ENCODE results near the gene TOX2.

TOX2 gene

GRCh38 chr20:43996240-43996930 lies 81.7 kb downstream of the TOX2 start:
- H3K4me1 ChIP-seq (ENCODE audit: control insufficient read depth, low read depth, low read length): no peaks in the 10 kb centered on the region
- H3K4me3 ChIP-seq (ENCODE audit: low read length): no peak overlapping the region
- H3K9me3 ChIP-seq (ENCODE audit: control insufficient read depth, low read depth, low read length): no peaks in the 10 kb centered on the region
- no peaks in the 10 kb centered on the region for H3K36me3 ChIP-seq (ENCODE audit: control insufficient read depth, low read depth, low read length)
- no peak overlapping the region for H3K9ac ChIP-seq (ENCODE audit: low read length)
- no peak overlapping the region for H3K27ac ChIP-seq (ENCODE audit: low read length)
- no peaks in the 10 kb centered on the region for H3K27me3 ChIP-seq (ENCODE audit: control insufficient read depth, insufficient read depth, low read length)

GRCh38 chr20:43999848-44000247 lies 85.2 kb downstream of the TOX2 start:
- no peaks in the 10 kb centered on the region for H3K9me3 ChIP-seq (ENCODE audit: control insufficient read depth, low read depth, low read length)
- H3K9ac ChIP-seq (ENCODE audit: low read length): no peak overlapping the region
- no peak overlapping the region for H3K27ac ChIP-seq (ENCODE audit: low read length)
- no peaks in the 10 kb centered on the region for H3K36me3 ChIP-seq (ENCODE audit: control insufficient read depth, low read depth, low read length)
- no peaks in the 10 kb centered on the region for H3K4me1 ChIP-seq (ENCODE audit: control insufficient read depth, low read depth, low read length)
- no peak overlapping the region for H3K4me3 ChIP-seq (ENCODE audit: low read length)
- H3K27me3 ChIP-seq (ENCODE audit: control insufficient read depth, insufficient read depth, low read length): no peaks in the 10 kb centered on the region

- no peak overlapping the region for H3K27ac ChIP-seq (ENCODE audit: low read length)
- no peaks in the 10 kb centered on the region for H3K36me3 ChIP-seq (ENCODE audit: control insufficient read depth, low read depth, low read length)
- H3K4me3 ChIP-seq (ENCODE audit: low read length): no peak overlapping the region
- H3K9ac ChIP-seq (ENCODE audit: low read length): no peak overlapping the region
- H3K27me3 ChIP-seq (ENCODE audit: control insufficient read depth, insufficient read depth, low read length): no peaks in the 10 kb centered on the region
- H3K4me1 ChIP-seq (ENCODE audit: control insufficient read depth, low read depth, low read length): no peaks in the 10 kb centered on the region
- H3K9me3 ChIP-seq (ENCODE audit: control insufficient read depth, low read depth, low read length): no peaks in the 10 kb centered on the region
Measured at GRCh38 chr20:44001667-44002596, 87.3 kb downstream of the TOX2 start.

- Histone ChIP-seq H3K4me3 (ENCODE audit: low read length) (no peak overlapping the region), H3K9ac (ENCODE audit: low read length) (no peak overlapping the region), H3K27ac (ENCODE audit: low read length) (no peak overlapping the region), H3K27me3 (ENCODE audit: control insufficient read depth, insufficient read depth, low read length) (no peaks in the 10 kb centered on the region), H3K36me3 (ENCODE audit: control insufficient read depth, low read depth, low read length) (no peaks in the 10 kb centered on the region), H3K4me1 (ENCODE audit: control insufficient read depth, low read depth, low read length) (no peaks in the 10 kb centered on the region), H3K9me3 (ENCODE audit: control insufficient read depth, low read depth, low read length) (no peaks in the 10 kb centered on the region)
Measured at GRCh38 chr20:44002861-44003260, 88.2 kb downstream of the TOX2 start.

- H3K4me3 ChIP-seq (ENCODE audit: low read length): no peak overlapping the region
- no peaks in the 10 kb centered on the region for H3K36me3 ChIP-seq (ENCODE audit: control insufficient read depth, low read depth, low read length)
- H3K27me3 ChIP-seq (ENCODE audit: control insufficient read depth, insufficient read depth, low read length): no peaks in the 10 kb centered on the region
- no peaks in the 10 kb centered on the region for H3K9me3 ChIP-seq (ENCODE audit: control insufficient read depth, low read depth, low read length)
- no peak overlapping the region for H3K9ac ChIP-seq (ENCODE audit: low read length)
- H3K27ac ChIP-seq (ENCODE audit: low read length): no peak overlapping the region
- H3K4me1 ChIP-seq (ENCODE audit: control insufficient read depth, low read depth, low read length): no peaks in the 10 kb centered on the region
Measured at GRCh38 chr20:44003609-44004008, 89.0 kb downstream of the TOX2 start.

GRCh38 chr20:44004306-44004915 lies 89.8 kb downstream of the TOX2 start:
- H3K9ac ChIP-seq (ENCODE audit: low read length): no peak overlapping the region

GRCh38 chr20:44005661-44006060 lies 91.0 kb downstream of the TOX2 start:
- H3K36me3 ChIP-seq (ENCODE audit: control insufficient read depth, low read depth, low read length): no peaks in the 10 kb centered on the region
- H3K27ac ChIP-seq (ENCODE audit: low read length): no peak overlapping the region
- H3K9me3 ChIP-seq (ENCODE audit: control insufficient read depth, low read depth, low read length): no peaks in the 10 kb centered on the region
- no peak overlapping the region for H3K4me3 ChIP-seq (ENCODE audit: low read length)
- H3K4me1 ChIP-seq (ENCODE audit: control insufficient read depth, low read depth, low read length): no peaks in the 10 kb centered on the region
- H3K9ac ChIP-seq (ENCODE audit: low read length): no peak overlapping the region
- H3K27me3 ChIP-seq (ENCODE audit: control insufficient read depth, insufficient read depth, low read length): no peaks in the 10 kb centered on the region

More at GRCh38 chr20:44004306-44004915, 89.8 kb downstream of the TOX2 start:
- Histone ChIP-seq H3K9me3 (ENCODE audit: control insufficient read depth, low read depth, low read length) (no peaks in the 10 kb centered on the region), H3K27me3 (ENCODE audit: control insufficient read depth, insufficient read depth, low read length) (no peaks in the 10 kb centered on the region), H3K36me3 (ENCODE audit: control insufficient read depth, low read depth, low read length) (no peaks in the 10 kb centered on the region), H3K4me3 (ENCODE audit: low read length) (no peak overlapping the region), H3K4me1 (ENCODE audit: control insufficient read depth, low read depth, low read length) (no peaks in the 10 kb centered on the region), H3K27ac (ENCODE audit: low read length) (no peak overlapping the region)

- no peaks in the 10 kb centered on the region for H3K9me3 ChIP-seq (ENCODE audit: control insufficient read depth, low read depth, low read length)
- no peaks in the 10 kb centered on the region for H3K27me3 ChIP-seq (ENCODE audit: control insufficient read depth, insufficient read depth, low read length)
- no peaks in the 10 kb centered on the region for H3K36me3 ChIP-seq (ENCODE audit: control insufficient read depth, low read depth, low read length)
- H3K4me1 ChIP-seq (ENCODE audit: control insufficient read depth, low read depth, low read length): no peaks in the 10 kb centered on the region
- H3K4me3 ChIP-seq (ENCODE audit: low read length): no peak overlapping the region
- H3K27ac ChIP-seq (ENCODE audit: low read length): no peak overlapping the region
- no peak overlapping the region for H3K9ac ChIP-seq (ENCODE audit: low read length)
Measured at GRCh38 chr20:44006126-44006525, 91.5 kb downstream of the TOX2 start.

- Histone ChIP-seq H3K9me3 (ENCODE audit: control insufficient read depth, low read depth, low read length) (no peaks in the 10 kb centered on the region), H3K4me1 (ENCODE audit: control insufficient read depth, low read depth, low read length) (no peaks in the 10 kb centered on the region), H3K27ac (ENCODE audit: low read length) (no peak overlapping the region), H3K36me3 (ENCODE audit: control insufficient read depth, low read depth, low read length) (no peaks in the 10 kb centered on the region), H3K9ac (ENCODE audit: low read length) (no peak overlapping the region), H3K27me3 (ENCODE audit: control insufficient read depth, insufficient read depth, low read length) (no peaks in the 10 kb centered on the region), H3K4me3 (ENCODE audit: low read length) (no peak overlapping the region)
Measured at GRCh38 chr20:44006578-44006977, 91.9 kb downstream of the TOX2 start.

GRCh38 chr20:44008806-44009678 lies 94.4 kb downstream of the TOX2 start:
- H3K27ac ChIP-seq (ENCODE audit: low read length): no peak overlapping the region
- H3K27me3 ChIP-seq (ENCODE audit: control insufficient read depth, insufficient read depth, low read length): no peaks in the 10 kb centered on the region
- no peak overlapping the region for H3K9ac ChIP-seq (ENCODE audit: low read length)
- H3K4me1 ChIP-seq (ENCODE audit: control insufficient read depth, low read depth, low read length): no peaks in the 10 kb centered on the region
- H3K9me3 ChIP-seq (ENCODE audit: control insufficient read depth, low read depth, low read length): no peaks in the 10 kb centered on the region
- no peaks in the 10 kb centered on the region for H3K36me3 ChIP-seq (ENCODE audit: control insufficient read depth, low read depth, low read length)
- no peak overlapping the region for H3K4me3 ChIP-seq (ENCODE audit: low read length)

- Histone ChIP-seq H3K9me3 (ENCODE audit: control insufficient read depth, low read depth, low read length) (no peaks in the 10 kb centered on the region), H3K9ac (ENCODE audit: low read length) (no peak overlapping the region), H3K36me3 (ENCODE audit: control insufficient read depth, low read depth, low read length) (no peaks in the 10 kb centered on the region), H3K27me3 (ENCODE audit: control insufficient read depth, insufficient read depth, low read length) (no peaks in the 10 kb centered on the region), H3K27ac (ENCODE audit: low read length) (no peak overlapping the region), H3K4me1 (ENCODE audit: control insufficient read depth, low read depth, low read length) (no peaks in the 10 kb centered on the region), H3K4me3 (ENCODE audit: low read length) (no peak overlapping the region)
Measured at GRCh38 chr20:44009679-44009992, 95.0 kb downstream of the TOX2 start.

Measured in iPS-18a (cell line).